Measurements from ENCODE around the gene ZNF521.

- TF ChIP-seq, protein P1, sequence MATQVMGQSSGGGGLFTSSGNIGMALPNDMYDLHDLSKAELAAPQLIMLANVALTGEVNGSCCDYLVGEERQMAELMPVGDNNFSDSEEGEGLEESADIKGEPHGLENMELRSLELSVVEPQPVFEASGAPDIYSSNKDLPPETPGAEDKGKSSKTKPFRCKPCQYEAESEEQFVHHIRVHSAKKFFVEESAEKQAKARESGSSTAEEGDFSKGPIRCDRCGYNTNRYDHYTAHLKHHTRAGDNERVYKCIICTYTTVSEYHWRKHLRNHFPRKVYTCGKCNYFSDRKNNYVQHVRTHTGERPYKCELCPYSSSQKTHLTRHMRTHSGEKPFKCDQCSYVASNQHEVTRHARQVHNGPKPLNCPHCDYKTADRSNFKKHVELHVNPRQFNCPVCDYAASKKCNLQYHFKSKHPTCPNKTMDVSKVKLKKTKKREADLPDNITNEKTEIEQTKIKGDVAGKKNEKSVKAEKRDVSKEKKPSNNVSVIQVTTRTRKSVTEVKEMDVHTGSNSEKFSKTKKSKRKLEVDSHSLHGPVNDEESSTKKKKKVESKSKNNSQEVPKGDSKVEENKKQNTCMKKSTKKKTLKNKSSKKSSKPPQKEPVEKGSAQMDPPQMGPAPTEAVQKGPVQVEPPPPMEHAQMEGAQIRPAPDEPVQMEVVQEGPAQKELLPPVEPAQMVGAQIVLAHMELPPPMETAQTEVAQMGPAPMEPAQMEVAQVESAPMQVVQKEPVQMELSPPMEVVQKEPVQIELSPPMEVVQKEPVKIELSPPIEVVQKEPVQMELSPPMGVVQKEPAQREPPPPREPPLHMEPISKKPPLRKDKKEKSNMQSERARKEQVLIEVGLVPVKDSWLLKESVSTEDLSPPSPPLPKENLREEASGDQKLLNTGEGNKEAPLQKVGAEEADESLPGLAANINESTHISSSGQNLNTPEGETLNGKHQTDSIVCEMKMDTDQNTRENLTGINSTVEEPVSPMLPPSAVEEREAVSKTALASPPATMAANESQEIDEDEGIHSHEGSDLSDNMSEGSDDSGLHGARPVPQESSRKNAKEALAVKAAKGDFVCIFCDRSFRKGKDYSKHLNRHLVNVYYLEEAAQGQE (IDR thresholded peaks at IDR 0.05), result no peak
- no peak for TF ChIP-seq CTCF (IDR thresholded peaks at IDR 0.05; ENCODE audit: low read depth, low read length, missing input control)
- TF ChIP-seq RXRA (IDR thresholded peaks at IDR 0.05), result no peak
- TF ChIP-seq MAX (IDR thresholded peaks at IDR 0.05), result no peak
- TF ChIP-seq, protein P2, sequence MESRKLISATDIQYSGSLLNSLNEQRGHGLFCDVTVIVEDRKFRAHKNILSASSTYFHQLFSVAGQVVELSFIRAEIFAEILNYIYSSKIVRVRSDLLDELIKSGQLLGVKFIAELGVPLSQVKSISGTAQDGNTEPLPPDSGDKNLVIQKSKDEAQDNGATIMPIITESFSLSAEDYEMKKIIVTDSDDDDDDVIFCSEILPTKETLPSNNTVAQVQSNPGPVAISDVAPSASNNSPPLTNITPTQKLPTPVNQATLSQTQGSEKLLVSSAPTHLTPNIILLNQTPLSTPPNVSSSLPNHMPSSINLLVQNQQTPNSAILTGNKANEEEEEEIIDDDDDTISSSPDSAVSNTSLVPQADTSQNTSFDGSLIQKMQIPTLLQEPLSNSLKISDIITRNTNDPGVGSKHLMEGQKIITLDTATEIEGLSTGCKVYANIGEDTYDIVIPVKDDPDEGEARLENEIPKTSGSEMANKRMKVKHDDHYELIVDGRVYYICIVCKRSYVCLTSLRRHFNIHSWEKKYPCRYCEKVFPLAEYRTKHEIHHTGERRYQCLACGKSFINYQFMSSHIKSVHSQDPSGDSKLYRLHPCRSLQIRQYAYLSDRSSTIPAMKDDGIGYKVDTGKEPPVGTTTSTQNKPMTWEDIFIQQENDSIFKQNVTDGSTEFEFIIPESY (IDR thresholded peaks at IDR 0.05), result no peak
- TF ChIP-seq GABPA (IDR thresholded peaks at IDR 0.05 in 1 of 2, conservative IDR thresholded peaks at IDR 0.05 in 1 of 2), result no peak
- TF ChIP-seq YY1 (IDR thresholded peaks at IDR 0.05), result no peak
- TF ChIP-seq TAF1 (conservative IDR thresholded peaks at IDR 0.05), result no peak
Observed at GRCh38 chr18:25244170-25244569, 107.8 kb downstream of the ZNF521 start.
